ENCODE results near the gene FMNL2.

Gene FMNL2

GRCh38 chr2:152655880-152656279 lies 320.9 kb downstream of the FMNL2 start:
- H3K4me3 ChIP-seq (ENCODE audit: low read length) = no peak overlapping the region
- H3K9me3 ChIP-seq (ENCODE audit: control insufficient read depth, insufficient read depth, low read length) = no peaks in the 10 kb centered on the region
- H3K4me1 ChIP-seq (ENCODE audit: control insufficient read depth, insufficient read depth, low read length) = no peaks in the 10 kb centered on the region
- WGBS (ENCODE audit: insufficient coverage, insufficient read length) = no CpG with 5 or more reads among the region's 1 CpG
- DNase-seq (ENCODE audit: low read depth, low spot score) = no peak
- no peaks in the 10 kb centered on the region for H3K27me3 ChIP-seq (ENCODE audit: control insufficient read depth, insufficient read depth, low read length)
- peaks cover 12% of the 10 kb centered on the region; the same call in 1 of the 2 replicates for H3K36me3 ChIP-seq (ENCODE audit: control insufficient read depth, insufficient read depth, low read length)
- H3K27ac ChIP-seq (ENCODE audit: low read length) = no peak overlapping the region

GRCh38 chr2:152657043-152657442 lies 322.1 kb downstream of the FMNL2 start:
- Histone ChIP-seq H3K4me3 (ENCODE audit: low read length) (no peak overlapping the region), H3K36me3 (ENCODE audit: control insufficient read depth, insufficient read depth, low read length) (peaks cover 15% of the 10 kb centered on the region; the same call in 1 of the 2 replicates), H3K9me3 (ENCODE audit: control insufficient read depth, insufficient read depth, low read length) (no peaks in the 10 kb centered on the region), H3K4me1 (ENCODE audit: control insufficient read depth, insufficient read depth, low read length) (no peaks in the 10 kb centered on the region), H3K27me3 (ENCODE audit: control insufficient read depth, insufficient read depth, low read length) (no peaks in the 10 kb centered on the region), H3K27ac (ENCODE audit: low read length) (no peak overlapping the region)
- WGBS (ENCODE audit: insufficient coverage, insufficient read length) = no CpG with 5 or more reads among the region's 4 CpGs
- DNase-seq (ENCODE audit: low read depth, low spot score) = no peak

- Histone ChIP-seq H3K27ac (ENCODE audit: low read length) (no peak overlapping the region), H3K4me1 (ENCODE audit: control insufficient read depth, insufficient read depth, low read length) (no peaks in the 10 kb centered on the region), H3K27me3 (ENCODE audit: control insufficient read depth, insufficient read depth, low read length) (no peaks in the 10 kb centered on the region), H3K4me3 (ENCODE audit: low read length) (no peak overlapping the region), H3K36me3 (ENCODE audit: control insufficient read depth, insufficient read depth, low read length) (peaks cover 13% of the 10 kb centered on the region; the same call in 1 of the 2 replicates), H3K9me3 (ENCODE audit: control insufficient read depth, insufficient read depth, low read length) (no peaks in the 10 kb centered on the region)
- WGBS (ENCODE audit: insufficient coverage, insufficient read length) = no CpG with 5 or more reads among the region's 1 CpG
- DNase-seq (ENCODE audit: low read depth, low spot score) = no peak
Measured at GRCh38 chr2:152658221-152658620, 323.2 kb downstream of the FMNL2 start.

- H3K27me3 ChIP-seq (ENCODE audit: control insufficient read depth, insufficient read depth, low read length) = no peaks in the 10 kb centered on the region
- no peak overlapping the region for H3K4me3 ChIP-seq (ENCODE audit: low read length)
- no peaks in the 10 kb centered on the region for H3K9me3 ChIP-seq (ENCODE audit: control insufficient read depth, insufficient read depth, low read length)
- peaks cover 16% of the 10 kb centered on the region; the same call in 1 of the 2 replicates for H3K36me3 ChIP-seq (ENCODE audit: control insufficient read depth, insufficient read depth, low read length)
- no peak overlapping the region for H3K27ac ChIP-seq (ENCODE audit: low read length)
- no peak for DNase-seq (ENCODE audit: low read depth, low spot score)
- H3K4me1 ChIP-seq (ENCODE audit: control insufficient read depth, insufficient read depth, low read length) = no peaks in the 10 kb centered on the region
- no CpG with 5 or more reads among the region's 4 CpGs for WGBS (ENCODE audit: insufficient coverage, insufficient read length)
Measured at GRCh38 chr2:152661076-152661475, 326.1 kb downstream of the FMNL2 start.

GRCh38 chr2:152664725-152665124 lies 329.8 kb downstream of the FMNL2 start:
- Histone ChIP-seq H3K27ac (ENCODE audit: low read length) (no peak overlapping the region), H3K36me3 (ENCODE audit: control insufficient read depth, insufficient read depth, low read length) (peaks cover 6% of the 10 kb centered on the region; the same call in 1 of the 2 replicates), H3K9me3 (ENCODE audit: control insufficient read depth, insufficient read depth, low read length) (no peaks in the 10 kb centered on the region), H3K27me3 (ENCODE audit: control insufficient read depth, insufficient read depth, low read length) (no peaks in the 10 kb centered on the region), H3K4me1 (ENCODE audit: control insufficient read depth, insufficient read depth, low read length) (no peaks in the 10 kb centered on the region), H3K4me3 (ENCODE audit: low read length) (no peak overlapping the region)
- no peak for DNase-seq (ENCODE audit: low read depth, low spot score)
- no CpG with 5 or more reads among the region's 7 CpGs for WGBS (ENCODE audit: insufficient coverage, insufficient read length)

- Histone ChIP-seq H3K4me1 (ENCODE audit: control insufficient read depth, insufficient read depth, low read length) (no peaks in the 10 kb centered on the region), H3K4me3 (ENCODE audit: low read length) (no peak overlapping the region), H3K27me3 (ENCODE audit: control insufficient read depth, insufficient read depth, low read length) (no peaks in the 10 kb centered on the region), H3K9me3 (ENCODE audit: control insufficient read depth, insufficient read depth, low read length) (no peaks in the 10 kb centered on the region), H3K36me3 (ENCODE audit: control insufficient read depth, insufficient read depth, low read length) (peaks cover 15% of the 10 kb centered on the region; the same call in 1 of the 2 replicates), H3K27ac (ENCODE audit: low read length) (no peak overlapping the region)
- WGBS (ENCODE audit: insufficient coverage, insufficient read length) = no CpG with 5 or more reads among the region's 4 CpGs
- DNase-seq (ENCODE audit: low read depth, low spot score) = no peak
Measured at GRCh38 chr2:152674334-152674733, 339.4 kb downstream of the FMNL2 start.

- H3K9me3 ChIP-seq (ENCODE audit: control insufficient read depth, insufficient read depth, low read length) = no peaks in the 10 kb centered on the region
- WGBS (ENCODE audit: insufficient coverage, insufficient read length) = no CpG with 5 or more reads among the region's 3 CpGs
- no peaks in the 10 kb centered on the region for H3K4me1 ChIP-seq (ENCODE audit: control insufficient read depth, insufficient read depth, low read length)
- H3K27ac ChIP-seq (ENCODE audit: low read length) = no peak overlapping the region
- H3K27me3 ChIP-seq (ENCODE audit: control insufficient read depth, insufficient read depth, low read length) = no peaks in the 10 kb centered on the region
- no peak for DNase-seq (ENCODE audit: low read depth, low spot score)
- no peak overlapping the region for H3K4me3 ChIP-seq (ENCODE audit: low read length)
- H3K36me3 ChIP-seq (ENCODE audit: control insufficient read depth, insufficient read depth, low read length) = peaks cover 18% of the 10 kb centered on the region; the same call in 1 of the 2 replicates
Measured at GRCh38 chr2:152676461-152676860, 341.5 kb downstream of the FMNL2 start.

GRCh38 chr2:152678808-152679207 lies 343.8 kb downstream of the FMNL2 start:
- WGBS (ENCODE audit: insufficient coverage, insufficient read length) = no CpG with 5 or more reads among the region's 2 CpGs
- Histone ChIP-seq H3K4me3 (ENCODE audit: low read length) (no peak overlapping the region), H3K9me3 (ENCODE audit: control insufficient read depth, insufficient read depth, low read length) (no peaks in the 10 kb centered on the region), H3K4me1 (ENCODE audit: control insufficient read depth, insufficient read depth, low read length) (no peaks in the 10 kb centered on the region), H3K27ac (ENCODE audit: low read length) (no peak overlapping the region), H3K36me3 (ENCODE audit: control insufficient read depth, insufficient read depth, low read length) (peaks cover 16% of the 10 kb centered on the region; the same call in 1 of the 2 replicates), H3K27me3 (ENCODE audit: control insufficient read depth, insufficient read depth, low read length) (no peaks in the 10 kb centered on the region)
- DNase-seq (ENCODE audit: low read depth, low spot score) = no peak

- Histone ChIP-seq H3K27me3 (ENCODE audit: control insufficient read depth, insufficient read depth, low read length) (no peaks in the 10 kb centered on the region), H3K27ac (ENCODE audit: low read length) (no peak overlapping the region), H3K4me3 (ENCODE audit: low read length) (no peak overlapping the region), H3K36me3 (ENCODE audit: control insufficient read depth, insufficient read depth, low read length) (peaks cover 7% of the 10 kb centered on the region; the same call in 1 of the 2 replicates), H3K4me1 (ENCODE audit: control insufficient read depth, insufficient read depth, low read length) (no peaks in the 10 kb centered on the region), H3K9me3 (ENCODE audit: control insufficient read depth, insufficient read depth, low read length) (no peaks in the 10 kb centered on the region)
- no CpG with 5 or more reads among the region's 9 CpGs for WGBS (ENCODE audit: insufficient coverage, insufficient read length)
- DNase-seq (ENCODE audit: low read depth, low spot score) = no peak
Measured at GRCh38 chr2:152682663-152683062, 347.7 kb downstream of the FMNL2 start.

- no peaks in the 10 kb centered on the region for H3K27me3 ChIP-seq (ENCODE audit: control insufficient read depth, insufficient read depth, low read length)
- no peak for DNase-seq (ENCODE audit: low read depth, low spot score)
- no peak overlapping the region for H3K27ac ChIP-seq (ENCODE audit: low read length)
- H3K9me3 ChIP-seq (ENCODE audit: control insufficient read depth, insufficient read depth, low read length) = no peaks in the 10 kb centered on the region
- no peak overlapping the region for H3K4me3 ChIP-seq (ENCODE audit: low read length)
- H3K36me3 ChIP-seq (ENCODE audit: control insufficient read depth, insufficient read depth, low read length) = peaks cover 7% of the 10 kb centered on the region; the same call in 1 of the 2 replicates
- no peaks in the 10 kb centered on the region for H3K4me1 ChIP-seq (ENCODE audit: control insufficient read depth, insufficient read depth, low read length)
Measured at GRCh38 chr2:152683400-152683799, 348.4 kb downstream of the FMNL2 start.

- no peak for DNase-seq (ENCODE audit: low read depth, low spot score)
- Histone ChIP-seq H3K27ac (ENCODE audit: low read length) (no peak overlapping the region), H3K27me3 (ENCODE audit: control insufficient read depth, insufficient read depth, low read length) (no peaks in the 10 kb centered on the region), H3K4me1 (ENCODE audit: control insufficient read depth, insufficient read depth, low read length) (no peaks in the 10 kb centered on the region), H3K36me3 (ENCODE audit: control insufficient read depth, insufficient read depth, low read length) (0 out of 2 replicates have a peak, but pooled peaks cover 4% of the 10 kb centered on the region), H3K9me3 (ENCODE audit: control insufficient read depth, insufficient read depth, low read length) (no peaks in the 10 kb centered on the region), H3K4me3 (ENCODE audit: low read length) (no peak overlapping the region)
Measured at GRCh38 chr2:152686321-152686720, 351.3 kb downstream of the FMNL2 start.
